GM12878 (cell line): ENCODE results near the gene PAF1. TPM values are rescaled to one million over a fixed set of nuclear protein-coding genes. Genes with fewer than 3 reads are reported as not detected.
A peak's percentile ranks its signal among the peaks of the same experiment; 100 is the strongest.

ENCODE experiments used
- ATAC-seq: fragments of 200-7000 bp; cut with Tn5 transposase; 3 replicates; pipeline ENCODE4 v1.9.1; 2020; ENCODE audit warnings: mild to moderate bottlenecking, moderate library complexity
- BruUV-seq: library from RNA; stranded (reverse); fragments of 400-500 nt; replicated peaks from 2 replicates; lab custom pipeline; 2021; lab: Mats Ljungman, UMichigan
- CTCF ChIA-PET: fragments of 300-600 bp; sonication (Branson Sonifier 250); formaldehyde crosslinking; extraction: SDS; loops from one replicate; lab custom pipeline; 2021; ENCODE audit warnings: inconsistent platforms; lab: Yijun Ruan, JAX
- POLR2A ChIA-PET: fragments of 350-600 bp; formaldehyde crosslinking; extraction: SDS; loops from one replicate; lab custom pipeline; 2021; ENCODE audit warnings: inconsistent platforms; lab: Charles Lee
- RAD21 ChIA-PET: fragments of 300-600 bp; sonication (Branson Sonifier 250); formaldehyde crosslinking; loops from one replicate; lab custom pipeline; 2023; ENCODE audit warnings: antibody characterized with exemption; ENCODE audit not compliant: unreplicated experiment; lab: Charles Lee
- SMC1A ChIA-PET: fragments of 300-600 bp; sonication (Branson Sonifier 250); formaldehyde crosslinking; loops from one replicate; lab custom pipeline; 2023; ENCODE audit not compliant: unreplicated experiment, uncharacterized antibody; lab: Charles Lee
- DNase-seq: peaks from one replicate; pipeline ENCODE4 v3.0.0-alpha.2; 2011; ENCODE audit warnings: low read depth, low spot score
- FAIRE-seq: peaks from 3 replicates; lab custom pipeline; 2011; peaks lifted over from hg19 to GRCh38; lab: Jason Lieb, UNC
- H2AFZ ChIP-seq: 2 replicates; pipeline ENCODE4 v1.6.0; 2011; ENCODE audit warnings: low read depth, low read length, control low read depth; ENCODE audit not compliant: control insufficient read depth
- H3K27ac ChIP-seq: 2 replicates; pipeline ENCODE4 v1.5.1; 2011; ENCODE audit warnings: control low read depth; ENCODE audit not compliant: control insufficient read depth, insufficient read depth
- H3K27me3 ChIP-seq, 2 experiments: replicated peaks in 1 of 2; 2 replicates each; pipeline versions ENCODE4 v1.6.0 to v1.6.1; 2011; ENCODE audit warnings: low read length in 1 of 2; ENCODE audit not compliant: control insufficient read depth in 2 of 2, insufficient read depth in 2 of 2
- H3K36me3 ChIP-seq, 2 experiments: 2 replicates each; pipeline ENCODE4 v1.5.1; 2011; ENCODE audit warnings: low read length in 1 of 2; ENCODE audit not compliant: control insufficient read depth in 2 of 2, insufficient read depth in 2 of 2
- H3K4me1 ChIP-seq: 2 replicates; pipeline ENCODE4 v1.6.1; 2011; ENCODE audit warnings: mild to moderate bottlenecking, low read length, moderate library complexity, mixed read lengths; ENCODE audit not compliant: control insufficient read depth, insufficient read depth
- H3K4me2 ChIP-seq: 2 replicates; pipeline ENCODE4 v1.6.0; 2011; ENCODE audit warnings: control low read depth; ENCODE audit not compliant: control insufficient read depth, insufficient read depth
- H3K4me3 ChIP-seq: fragments of 200-600 bp; sonication (generic); 2 replicates; pipeline ENCODE4 v1.5.1; 2016
- H3K79me2 ChIP-seq: 2 replicates; pipeline ENCODE4 v1.6.0; 2011; ENCODE audit warnings: low read length; ENCODE audit not compliant: control insufficient read depth, insufficient read depth
- H3K9ac ChIP-seq: 2 replicates; pipeline ENCODE4 v1.8.0; 2011; ENCODE audit warnings: low read length, control low read depth, mixed read lengths; ENCODE audit not compliant: control insufficient read depth, insufficient read depth
- H3K9me3 ChIP-seq: replicated peaks from 3 replicates; pipeline ENCODE4 v1.5.1; 2011; ENCODE audit warnings: mild to moderate bottlenecking, low read length; ENCODE audit not compliant: control insufficient read depth, insufficient read depth
- H4K20me1 ChIP-seq: 2 replicates; pipeline ENCODE4 v1.6.0; 2011; ENCODE audit not compliant: control insufficient read depth, insufficient read depth
- BMI1 ChIP-seq: fragments of 450-650 bp; IDR thresholded peaks from 2 replicates; pipeline ENCODE4 v1.6.1; 2016; ENCODE audit warnings: mild to moderate bottlenecking, moderate library complexity, borderline replicate concordance
- CHD1 ChIP-seq: IDR thresholded peaks from 2 replicates; pipeline ENCODE4 v1.6.1; 2012; ENCODE audit warnings: low read depth, low read length, improper control_type of control experiment
- IKZF2 ChIP-seq, 2 experiments: fragments of 450-650 bp; IDR thresholded peaks; 2 replicates each; pipeline ENCODE4 v1.6.1; 2017; ENCODE audit warnings: mild to moderate bottlenecking in 2 of 2, moderate library complexity in 2 of 2
- LARP7 ChIP-seq: fragments of 450-650 bp; IDR thresholded peaks from 2 replicates; pipeline ENCODE4 v1.6.1; 2017; ENCODE audit warnings: mild to moderate bottlenecking
- MEF2B ChIP-seq: fragments of 450-650 bp; IDR thresholded peaks from 2 replicates; pipeline ENCODE4 v1.6.1; 2018; ENCODE audit warnings: mild to moderate bottlenecking, moderate library complexity; ENCODE audit not compliant: partially characterized antibody, poor library complexity, severe bottlenecking
- SMAD1 ChIP-seq: fragments of 450-650 bp; IDR thresholded peaks from 2 replicates; pipeline ENCODE4 v1.6.1; 2018; ENCODE audit warnings: mild to moderate bottlenecking, low read depth; ENCODE audit not compliant: partially characterized antibody
- SPI1 ChIP-seq: IDR thresholded peaks from 2 replicates; pipeline ENCODE4 v1.6.1; 2011; ENCODE audit warnings: low read depth, mild to moderate bottlenecking, low read length, moderate library complexity, borderline replicate concordance; ENCODE audit not compliant: insufficient read depth
- ZZZ3 ChIP-seq: IDR thresholded peaks from 2 replicates; pipeline ENCODE4 v1.6.1; 2011; ENCODE audit warnings: low read depth; ENCODE audit not compliant: control insufficient read depth, insufficient read length
- WGBS: methylation state at CpG from one replicate; pipeline ENCODE4 v1.1.6; 2016; ENCODE audit warnings: low lambda C conversion rate; ENCODE audit not compliant: insufficient replicate concordance, insufficient coverage; ENCODE audit errors: missing lambda C conversion rate; 5-methylcytosine and 5-hydroxymethylcytosine counted together
- in situ Hi-C: fragments of 300-500 bp; cut with MboI; formaldehyde crosslinking; loops from 9 replicates; pipeline ENCODE4 v1.14.3; 2018; ENCODE audit warnings: mixed read lengths
- intact Hi-C: fragments of 100-400 bp; cut with micrococcal nuclease; formaldehyde crosslinking; loops from one replicate; pipeline ENCODE4 v1.14.2; 2022; ENCODE audit not compliant: unreplicated experiment
- polyA plus RNA-seq, 11 experiments: library from polyadenylated mRNA; depleted of rRNA in 4 of 11; unstranded in 6 of 11; stranded (reverse) in 5 of 11; fragments of >200 nt; fragmentation: Nextera tagmentation in 4 of 11; fragmentation: Illumina TruSeq in 1 of 11; extraction: Ambion mirVana in 4 of 11; extraction: Trizol in 1 of 11; gene quantifications; 1 replicate in 1 of 11; 2 replicates in 10 of 11; pipeline versions ENCODE4 v1.2.1 to v1.2.3, GENCODE V29; 2011 to 2016; ENCODE audit warnings: inconsistent platforms in 2 of 11, missing spikeins in 2 of 11, low read depth in 1 of 11
- total RNA-seq, 4 experiments: library from RNA; depleted of rRNA in 3 of 4; stranded (reverse); fragments of >200 nt in 3 of 4; fragmentation: Illumina TruSeq in 1 of 4; extraction: Trizol in 1 of 4; gene quantifications; 2 replicates each; pipeline versions ENCODE4 v1.2.1 to v1.2.3, GENCODE V29; 2013 to 2021
- TF ChIP-seq, protein P1 (sequence below): IDR thresholded peaks from 2 replicates; pipeline ENCODE4 v1.6.1; 2011; ENCODE audit warnings: mild to moderate bottlenecking, low read depth, low read length, moderate library complexity; ENCODE audit not compliant: insufficient replicate concordance
- TF ChIP-seq, protein P2 (sequence below): IDR thresholded peaks from 2 replicates; pipeline ENCODE4 v1.6.1; 2012; ENCODE audit warnings: mild to moderate bottlenecking, low read depth, low read length
- TF ChIP-seq, protein P3 (sequence below): fragments of 450-650 bp; IDR thresholded peaks from 2 replicates; pipeline ENCODE4 v1.6.1; 2017; ENCODE audit warnings: mild to moderate bottlenecking

PAF1 gene
- total and polyA plus RNA-seq, 10 of the 15 experiments (the other 5 are each of a cell fraction or from before 2014, with no cell fraction given): 1.7 to 45.8 (median 39.6) TPM

DNA sequence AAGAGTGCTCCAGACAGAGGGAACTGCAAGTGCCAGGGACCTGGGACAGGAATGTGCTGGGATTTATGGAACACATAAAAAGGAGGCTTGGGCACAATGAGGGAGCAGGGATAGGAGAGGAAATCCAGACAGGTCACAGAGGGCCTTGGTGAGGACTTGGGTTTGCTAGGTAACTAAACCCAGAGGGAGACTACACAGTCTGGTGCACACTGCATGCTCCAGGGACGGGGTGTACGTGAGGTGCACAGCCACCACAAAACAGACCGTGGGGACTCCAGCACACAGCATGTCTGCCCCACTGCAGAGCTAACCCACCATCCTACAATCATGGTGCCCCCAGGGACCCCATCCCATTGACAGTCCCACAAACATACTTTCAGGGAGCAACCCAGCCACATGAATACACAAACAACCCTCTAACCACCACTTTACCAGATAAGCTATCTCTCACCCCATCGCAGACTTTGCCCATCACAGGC lies 10.2 kb upstream of the PAF1 start (continued):
- TF ChIP-seq SPI1 (0 out of 2 replicates have a peak, but pooled peaks have one; percentile 0), LARP7 (no peak; the same call in 1 of the 2 replicates), IKZF2 (IDR thresholded peaks at IDR 0.05) (0 out of 4 replicates have a peak, but pooled peaks of 1 of the 2 experiments have one; percentile 25), CHD1 (0 out of 2 replicates have a peak, but pooled peaks have one; percentile 61), SMAD1 (no peak), MEF2B (peak; percentile 83), BMI1 (peak; percentile 10; the same call in 1 of the 2 replicates)
- TF ChIP-seq, protein P1, sequence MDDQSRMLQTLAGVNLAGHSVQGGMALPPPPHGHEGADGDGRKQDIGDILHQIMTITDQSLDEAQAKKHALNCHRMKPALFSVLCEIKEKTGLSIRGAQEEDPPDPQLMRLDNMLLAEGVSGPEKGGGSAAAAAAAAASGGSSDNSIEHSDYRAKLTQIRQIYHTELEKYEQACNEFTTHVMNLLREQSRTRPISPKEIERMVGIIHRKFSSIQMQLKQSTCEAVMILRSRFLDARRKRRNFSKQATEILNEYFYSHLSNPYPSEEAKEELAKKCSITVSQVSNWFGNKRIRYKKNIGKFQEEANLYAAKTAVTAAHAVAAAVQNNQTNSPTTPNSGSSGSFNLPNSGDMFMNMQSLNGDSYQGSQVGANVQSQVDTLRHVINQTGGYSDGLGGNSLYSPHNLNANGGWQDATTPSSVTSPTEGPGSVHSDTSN: peak; percentile 4

DNA sequence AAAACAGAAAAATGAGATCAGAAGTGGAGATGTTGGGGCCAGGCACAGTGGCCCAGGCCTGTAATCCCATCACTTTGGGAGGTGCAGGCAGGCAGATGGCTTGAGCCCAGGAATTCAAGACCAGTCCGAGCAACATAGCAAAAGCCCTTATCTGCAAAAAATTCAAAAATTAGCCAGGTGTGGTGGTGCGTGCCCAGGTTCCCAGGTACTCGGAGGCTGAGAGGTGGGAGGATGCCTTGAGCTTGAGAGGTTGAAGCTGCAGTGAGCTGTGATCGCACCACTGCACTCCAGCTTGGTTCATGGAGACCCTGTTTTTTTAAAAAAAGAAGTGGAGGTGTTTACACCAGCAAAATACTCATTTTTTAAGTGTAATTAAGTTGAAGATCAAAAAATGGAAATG lies 9.2 kb upstream of the PAF1 start:
- no peak overlapping the region for H3K9ac ChIP-seq

More for the DNA sequence above, 9.2 kb upstream of the PAF1 start:
- Histone ChIP-seq H3K27me3 (no peaks in the 10 kb centered on the region), H3K4me1 (peaks cover 69% of the 10 kb centered on the region), H3K36me3 (peaks cover 0 to 7% of the 10 kb centered on the region in 2 experiments; a peak in 2 of 4 replicates), H2AFZ (no peak overlapping the region), H3K27ac (peak overlapping the region; percentile 65), H4K20me1 (no peaks in the 10 kb centered on the region), H3K4me3 (no peak overlapping the region), H3K9me3 (no peaks in the 10 kb centered on the region), H3K79me2 (peaks cover 25% of the 10 kb centered on the region), H3K4me2 (no peak overlapping the region)
- DNase-seq (no peak), FAIRE-seq (no peak), ATAC-seq (no peak)
- in situ Hi-C loops (no loop called here), intact Hi-C loops (loop anchor here (10.0 kb wide), 1 partner anchor 425 kb away; the partner anchor contains the start of gene FBXO17)
- CTCF ChIA-PET: interaction anchor here (0.8 to 7.4 kb wide), 3 partner anchors 9 to 133 kb away, joined by 3 to 218 read pairs (median 20); partner anchors contain the start of genes EID2B, MED29, PAF1 and PLEKHG2
- RAD21 ChIA-PET: interaction anchor here (6.7 kb wide), 1 partner anchor 12 kb away, joined by 159 read pairs; the partner anchor contains the start of gene PLEKHG2
- POLR2A ChIA-PET: interaction anchor here (1.9 to 2.9 kb wide), 2 partner anchors 12 to 36 kb away, joined by 13 to 37 read pairs; partner anchors contain the start of genes PLEKHG2 and RPS16
- WGBS: 50% methylated on average over 4 of the region's 4 CpGs
- SMC1A ChIA-PET: interaction anchor here (1.1 to 8.7 kb wide), 2 partner anchors 12 to 30 kb away, joined by 3 to 146 read pairs; partner anchors contain the start of gene PLEKHG2
- TF ChIP-seq, protein P2, sequence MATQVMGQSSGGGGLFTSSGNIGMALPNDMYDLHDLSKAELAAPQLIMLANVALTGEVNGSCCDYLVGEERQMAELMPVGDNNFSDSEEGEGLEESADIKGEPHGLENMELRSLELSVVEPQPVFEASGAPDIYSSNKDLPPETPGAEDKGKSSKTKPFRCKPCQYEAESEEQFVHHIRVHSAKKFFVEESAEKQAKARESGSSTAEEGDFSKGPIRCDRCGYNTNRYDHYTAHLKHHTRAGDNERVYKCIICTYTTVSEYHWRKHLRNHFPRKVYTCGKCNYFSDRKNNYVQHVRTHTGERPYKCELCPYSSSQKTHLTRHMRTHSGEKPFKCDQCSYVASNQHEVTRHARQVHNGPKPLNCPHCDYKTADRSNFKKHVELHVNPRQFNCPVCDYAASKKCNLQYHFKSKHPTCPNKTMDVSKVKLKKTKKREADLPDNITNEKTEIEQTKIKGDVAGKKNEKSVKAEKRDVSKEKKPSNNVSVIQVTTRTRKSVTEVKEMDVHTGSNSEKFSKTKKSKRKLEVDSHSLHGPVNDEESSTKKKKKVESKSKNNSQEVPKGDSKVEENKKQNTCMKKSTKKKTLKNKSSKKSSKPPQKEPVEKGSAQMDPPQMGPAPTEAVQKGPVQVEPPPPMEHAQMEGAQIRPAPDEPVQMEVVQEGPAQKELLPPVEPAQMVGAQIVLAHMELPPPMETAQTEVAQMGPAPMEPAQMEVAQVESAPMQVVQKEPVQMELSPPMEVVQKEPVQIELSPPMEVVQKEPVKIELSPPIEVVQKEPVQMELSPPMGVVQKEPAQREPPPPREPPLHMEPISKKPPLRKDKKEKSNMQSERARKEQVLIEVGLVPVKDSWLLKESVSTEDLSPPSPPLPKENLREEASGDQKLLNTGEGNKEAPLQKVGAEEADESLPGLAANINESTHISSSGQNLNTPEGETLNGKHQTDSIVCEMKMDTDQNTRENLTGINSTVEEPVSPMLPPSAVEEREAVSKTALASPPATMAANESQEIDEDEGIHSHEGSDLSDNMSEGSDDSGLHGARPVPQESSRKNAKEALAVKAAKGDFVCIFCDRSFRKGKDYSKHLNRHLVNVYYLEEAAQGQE: no peak
- TF ChIP-seq, protein P3, sequence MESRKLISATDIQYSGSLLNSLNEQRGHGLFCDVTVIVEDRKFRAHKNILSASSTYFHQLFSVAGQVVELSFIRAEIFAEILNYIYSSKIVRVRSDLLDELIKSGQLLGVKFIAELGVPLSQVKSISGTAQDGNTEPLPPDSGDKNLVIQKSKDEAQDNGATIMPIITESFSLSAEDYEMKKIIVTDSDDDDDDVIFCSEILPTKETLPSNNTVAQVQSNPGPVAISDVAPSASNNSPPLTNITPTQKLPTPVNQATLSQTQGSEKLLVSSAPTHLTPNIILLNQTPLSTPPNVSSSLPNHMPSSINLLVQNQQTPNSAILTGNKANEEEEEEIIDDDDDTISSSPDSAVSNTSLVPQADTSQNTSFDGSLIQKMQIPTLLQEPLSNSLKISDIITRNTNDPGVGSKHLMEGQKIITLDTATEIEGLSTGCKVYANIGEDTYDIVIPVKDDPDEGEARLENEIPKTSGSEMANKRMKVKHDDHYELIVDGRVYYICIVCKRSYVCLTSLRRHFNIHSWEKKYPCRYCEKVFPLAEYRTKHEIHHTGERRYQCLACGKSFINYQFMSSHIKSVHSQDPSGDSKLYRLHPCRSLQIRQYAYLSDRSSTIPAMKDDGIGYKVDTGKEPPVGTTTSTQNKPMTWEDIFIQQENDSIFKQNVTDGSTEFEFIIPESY: no peak
- no peak for TF ChIP-seq ZZZ3
- BruUV-seq: no TSS peak
